GM18873 (cell line): Measurements from ENCODE around the gene PPP1R13L.
"Not testable (repeated sequence)": the region's sequence is repeated elsewhere in the genome, so short reads cannot be mapped to it uniquely, and the experiment has no call there.

Source experiments
- ATAC-seq: cut with Tn5 transposase; IDR thresholded peaks from one replicate; pipeline ENCODE4 v1.9.1; 2021; ENCODE audit warnings: mild to moderate bottlenecking, moderate library complexity, moderate number of reproducible peaks; ENCODE audit not compliant: unreplicated experiment, low FRiP score

Gene PPP1R13L

DNA sequence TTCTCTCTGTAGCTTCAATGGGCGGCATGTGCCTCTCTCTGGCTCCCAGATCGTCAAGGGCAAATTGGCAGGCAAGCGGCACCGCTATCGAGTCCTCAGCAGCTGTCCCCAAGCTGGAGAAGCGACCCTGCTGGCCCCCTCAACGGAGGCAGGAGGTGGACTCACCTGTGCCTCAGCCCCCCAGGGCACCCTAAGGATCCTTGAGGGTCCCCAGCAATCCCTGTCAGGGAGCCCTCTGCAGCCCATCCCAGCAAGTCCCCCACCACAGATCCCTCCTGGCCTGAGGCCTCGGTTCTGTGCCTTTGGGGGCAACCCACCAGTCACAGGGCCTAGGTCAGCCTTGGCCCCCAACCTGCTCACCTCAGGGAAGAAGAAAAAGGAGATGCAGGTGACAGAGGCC lies 3.3 kb upstream of the PPP1R13L start:
- ATAC-seq: no peak

DNA sequence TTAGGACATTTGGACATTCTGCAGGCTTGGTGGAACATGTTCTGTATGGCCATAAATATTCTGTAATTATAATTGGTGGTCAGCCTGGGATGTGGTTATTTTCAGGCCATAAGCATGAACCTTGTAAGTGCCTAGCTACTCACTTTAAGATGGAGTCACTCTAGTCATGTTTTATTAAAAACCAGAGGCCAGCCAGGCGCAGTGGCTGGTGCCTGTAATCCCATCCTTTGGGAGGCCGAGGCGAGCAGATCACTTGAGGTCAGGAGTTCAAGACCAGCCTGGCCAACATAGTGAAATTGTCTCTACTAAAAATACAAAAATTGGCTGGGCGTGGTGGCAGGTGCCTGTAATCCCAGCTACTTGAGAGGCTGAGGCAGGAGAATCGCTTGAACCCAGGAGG lies 2.7 kb upstream of the PPP1R13L start:
- ATAC-seq: not testable (repeated sequence)

DNA sequence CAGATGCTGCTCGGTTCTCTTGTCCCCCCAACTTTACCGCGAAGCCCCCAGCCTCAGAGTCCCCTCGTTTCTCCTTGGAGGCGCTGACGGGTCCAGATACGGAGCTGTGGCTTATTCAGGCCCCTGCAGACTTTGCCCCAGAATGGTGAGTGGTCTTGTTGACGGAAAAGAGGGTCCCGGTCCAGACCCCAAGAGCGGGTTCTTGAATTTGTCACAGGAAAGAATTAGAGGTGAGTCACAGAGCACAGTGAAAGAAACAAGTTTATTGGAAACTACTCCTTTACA lies 2.2 kb upstream of the PPP1R13L start:
- no peak for ATAC-seq

DNA sequence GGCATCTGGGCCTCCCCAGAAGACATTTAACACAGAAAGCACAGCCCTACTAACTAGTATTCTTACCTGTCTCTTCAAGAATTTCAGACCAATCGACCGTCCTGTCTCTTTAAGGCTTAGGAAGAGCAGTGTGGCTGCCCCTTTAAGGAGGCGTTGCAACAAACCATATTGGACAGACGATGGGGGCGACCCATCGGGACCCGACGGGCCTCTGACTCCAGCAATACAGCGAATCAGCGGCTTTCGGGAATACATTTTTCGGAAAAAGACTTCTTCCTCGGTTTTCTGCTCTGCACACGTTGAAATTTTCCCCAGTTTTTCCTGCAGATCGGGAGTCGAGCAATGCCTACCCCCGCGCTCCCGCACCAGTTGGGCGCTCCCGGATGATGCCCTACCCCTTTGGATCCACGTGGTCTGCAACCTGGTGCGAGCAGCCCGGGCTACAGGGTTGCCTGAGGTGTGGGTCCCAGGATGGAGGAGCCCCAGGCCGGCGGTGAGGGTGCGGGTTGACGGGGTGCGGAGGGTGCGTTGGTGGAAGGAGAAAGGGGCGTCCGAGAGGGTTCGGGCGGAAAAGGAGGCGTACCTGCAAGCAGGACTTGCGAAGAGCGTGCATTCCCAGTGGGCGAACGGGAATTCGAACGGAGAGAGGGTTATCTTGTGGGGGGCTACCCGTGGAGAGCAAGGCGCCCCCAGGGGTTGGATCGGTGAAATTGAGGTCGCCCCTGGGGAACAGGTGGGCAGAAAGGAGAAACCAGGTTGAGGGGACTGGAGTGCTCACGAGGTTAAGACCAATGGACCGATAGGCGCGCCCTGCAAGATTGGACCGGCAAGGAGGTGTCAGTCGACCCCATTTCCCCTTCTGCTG lies 1.6 kb upstream of the PPP1R13L start, which contains the start of gene POLR1G:
Gene POLR1G (plus strand): TSS at position 419 of the 865 bp plus-strand sequence. CDS start 53 bp downstream, at position 472.
- peak; percentile 61 for ATAC-seq

DNA sequence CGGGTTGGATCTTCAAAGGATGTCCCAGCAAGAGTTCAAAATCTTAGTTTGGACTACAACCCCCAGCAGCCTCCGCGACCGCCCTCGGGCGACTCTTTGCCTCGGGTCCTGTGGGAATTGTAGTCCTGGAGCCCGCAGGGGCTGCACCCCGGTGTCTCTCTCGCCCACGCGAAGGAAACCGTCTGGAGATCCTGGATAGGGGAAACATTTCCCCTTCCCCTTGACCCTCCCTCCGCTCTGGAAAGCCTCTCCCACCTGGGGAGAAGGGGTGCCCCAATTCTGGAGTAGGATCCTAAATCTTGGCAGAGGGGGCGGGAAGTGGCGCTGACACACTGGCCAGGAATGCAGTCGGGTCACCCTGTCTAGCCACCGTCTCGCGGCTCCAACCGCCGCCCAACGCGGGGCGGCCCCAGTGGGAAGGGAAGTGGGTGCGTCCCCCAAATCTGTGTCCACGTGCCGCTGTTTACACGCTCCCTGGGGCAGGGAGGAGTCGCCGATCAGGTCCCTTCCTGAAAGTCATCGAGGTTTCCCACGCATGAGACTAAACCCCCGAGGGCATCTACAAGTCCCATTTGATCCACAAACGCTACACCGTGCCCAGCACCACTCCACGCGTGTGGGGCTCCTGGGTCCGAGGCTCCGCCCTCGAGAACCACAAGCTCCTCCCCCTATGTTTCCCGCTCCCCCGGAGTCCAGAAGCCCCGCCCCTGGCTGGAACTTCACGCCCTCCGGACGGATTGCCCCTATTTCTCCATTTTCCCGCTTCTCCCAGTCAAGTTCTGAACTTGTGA lies 761 bp upstream of the PPP1R13L start:
- ATAC-seq: peak; percentile 39

DNA sequence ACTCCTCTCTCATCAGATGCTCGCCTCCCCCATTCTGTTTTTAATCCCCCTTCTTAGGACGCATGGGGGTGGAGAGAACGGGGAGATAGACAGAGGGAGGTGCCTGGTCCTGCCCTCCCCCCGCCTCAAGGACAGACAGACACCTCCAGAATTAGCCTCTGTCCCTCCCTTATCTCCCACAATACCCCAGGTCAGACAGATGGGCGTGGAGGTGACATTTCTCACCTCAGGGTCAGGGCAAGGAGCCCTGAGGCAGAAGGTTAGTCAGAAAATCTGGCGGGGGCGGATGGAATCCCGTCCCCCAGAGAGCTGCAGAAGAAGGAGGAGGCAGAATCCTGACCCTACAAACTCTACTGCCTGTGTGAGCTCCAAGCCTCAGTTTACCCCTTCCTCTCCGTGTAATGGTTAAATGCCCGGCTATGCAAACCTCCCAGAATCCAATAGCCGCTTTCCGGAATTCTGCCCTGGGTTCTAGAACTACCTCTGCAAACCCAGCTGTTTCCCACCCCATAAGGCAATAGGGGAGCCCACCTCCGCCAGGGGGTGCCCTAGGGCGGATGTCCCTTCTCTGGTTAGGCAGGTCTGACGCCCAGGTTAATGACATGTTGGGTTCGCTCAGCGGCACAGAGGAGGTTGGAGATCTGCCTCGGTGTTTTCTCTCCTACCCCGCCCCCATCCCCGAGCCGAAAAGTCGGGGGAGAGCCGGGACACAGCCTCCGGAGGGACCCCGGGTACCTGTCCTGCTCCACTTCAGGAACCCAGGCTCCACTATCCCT lies 900 bp downstream of the PPP1R13L start:
- no peak for ATAC-seq

DNA sequence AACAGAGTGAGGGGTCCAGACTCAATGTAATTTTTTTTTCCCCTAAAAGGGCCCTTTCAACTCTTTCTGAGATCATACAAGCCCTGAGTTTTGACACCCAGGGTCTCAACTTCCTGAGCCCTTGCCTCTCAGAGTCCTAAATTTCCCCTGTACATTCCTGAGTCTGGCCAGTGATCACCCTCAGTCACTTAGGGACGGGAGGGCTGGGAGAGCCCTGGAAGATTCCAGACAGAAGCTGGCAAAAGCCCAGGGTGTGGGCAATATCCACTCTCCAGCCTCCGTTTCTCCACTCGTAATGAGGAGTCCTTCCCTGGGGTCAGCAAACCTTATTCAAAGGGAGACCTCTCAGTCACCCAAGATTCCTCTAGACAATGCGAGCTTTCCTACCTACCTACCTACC lies 1.6 kb downstream of the PPP1R13L start:
- no peak for ATAC-seq

DNA sequence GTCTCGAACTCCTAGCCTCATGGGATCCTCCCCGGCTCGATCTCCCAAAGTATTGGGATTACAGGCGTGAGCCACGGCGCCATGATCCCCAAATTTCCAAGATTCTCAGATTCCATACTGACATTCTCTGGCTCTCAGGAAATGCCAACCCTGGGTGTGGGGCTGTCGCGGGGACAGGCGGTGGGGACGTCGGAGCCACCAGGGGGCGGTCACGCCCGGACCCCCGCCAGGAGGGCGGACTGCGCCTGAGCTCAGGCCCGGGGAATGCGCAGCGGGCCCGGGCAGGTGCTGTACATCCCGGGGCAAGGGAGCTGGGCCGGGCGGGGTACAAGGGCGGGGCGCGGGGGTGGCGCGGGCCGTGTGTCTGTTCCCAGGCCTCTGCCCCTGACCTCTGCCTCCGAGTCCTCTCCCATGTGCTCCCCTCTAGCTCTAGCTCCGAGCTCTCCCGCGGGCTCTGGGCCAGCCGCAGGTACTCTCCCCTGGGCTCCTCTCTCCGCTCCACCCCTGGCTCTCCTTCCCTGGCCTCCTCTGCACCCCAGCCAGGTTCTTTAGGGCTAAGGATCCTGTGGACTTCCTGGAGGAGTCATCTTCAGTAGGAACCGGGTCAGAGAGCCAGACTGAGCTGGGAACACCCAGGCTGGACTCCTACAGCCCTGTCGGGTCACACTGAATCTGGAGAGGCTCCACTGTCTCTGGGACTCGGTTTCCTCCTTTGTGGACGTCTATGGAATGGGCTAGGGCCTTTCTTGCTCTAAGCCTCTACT lies 2.4 kb downstream of the PPP1R13L start:
- no peak for ATAC-seq

DNA sequence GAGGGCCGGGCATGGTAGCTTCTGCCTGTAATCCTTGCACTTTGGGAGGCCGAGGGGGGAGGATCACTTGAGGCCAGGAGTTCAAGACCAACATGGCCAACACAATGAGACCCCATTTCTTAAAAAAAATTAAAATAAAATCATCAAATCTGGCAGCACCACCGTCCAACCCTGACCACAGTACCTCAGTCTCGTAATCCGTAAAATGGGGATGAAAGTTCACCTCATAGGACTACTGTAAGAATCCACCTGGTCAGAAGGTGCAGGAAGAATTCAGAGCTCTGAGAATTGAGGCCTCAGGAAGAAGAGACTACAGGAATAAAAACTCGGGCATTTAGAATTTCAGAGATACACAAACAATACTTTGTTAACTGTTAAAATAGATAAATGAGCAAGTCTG lies 3.1 kb downstream of the PPP1R13L start:
- ATAC-seq: no peak

DNA sequence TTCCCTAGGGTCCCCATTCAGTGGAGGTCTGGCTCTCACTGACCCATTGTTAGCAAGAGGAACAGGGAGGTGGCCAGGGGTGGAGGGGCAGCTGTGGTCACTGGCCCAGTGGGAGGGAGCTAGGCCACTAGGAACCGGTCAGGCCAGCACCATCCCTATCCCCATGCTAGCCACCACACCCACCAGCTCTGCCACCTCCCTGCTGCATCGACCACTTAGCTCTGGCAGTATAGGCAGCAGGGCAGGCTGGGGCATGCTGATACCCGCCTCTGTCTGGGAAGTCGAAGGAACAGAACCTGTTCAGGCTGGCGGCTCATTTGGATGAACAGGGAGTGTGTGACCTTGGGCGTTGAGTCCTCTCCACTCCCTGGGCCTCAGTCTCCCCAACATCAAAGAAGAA lies 4.7 kb downstream of the PPP1R13L start:
- ATAC-seq: no peak

DNA sequence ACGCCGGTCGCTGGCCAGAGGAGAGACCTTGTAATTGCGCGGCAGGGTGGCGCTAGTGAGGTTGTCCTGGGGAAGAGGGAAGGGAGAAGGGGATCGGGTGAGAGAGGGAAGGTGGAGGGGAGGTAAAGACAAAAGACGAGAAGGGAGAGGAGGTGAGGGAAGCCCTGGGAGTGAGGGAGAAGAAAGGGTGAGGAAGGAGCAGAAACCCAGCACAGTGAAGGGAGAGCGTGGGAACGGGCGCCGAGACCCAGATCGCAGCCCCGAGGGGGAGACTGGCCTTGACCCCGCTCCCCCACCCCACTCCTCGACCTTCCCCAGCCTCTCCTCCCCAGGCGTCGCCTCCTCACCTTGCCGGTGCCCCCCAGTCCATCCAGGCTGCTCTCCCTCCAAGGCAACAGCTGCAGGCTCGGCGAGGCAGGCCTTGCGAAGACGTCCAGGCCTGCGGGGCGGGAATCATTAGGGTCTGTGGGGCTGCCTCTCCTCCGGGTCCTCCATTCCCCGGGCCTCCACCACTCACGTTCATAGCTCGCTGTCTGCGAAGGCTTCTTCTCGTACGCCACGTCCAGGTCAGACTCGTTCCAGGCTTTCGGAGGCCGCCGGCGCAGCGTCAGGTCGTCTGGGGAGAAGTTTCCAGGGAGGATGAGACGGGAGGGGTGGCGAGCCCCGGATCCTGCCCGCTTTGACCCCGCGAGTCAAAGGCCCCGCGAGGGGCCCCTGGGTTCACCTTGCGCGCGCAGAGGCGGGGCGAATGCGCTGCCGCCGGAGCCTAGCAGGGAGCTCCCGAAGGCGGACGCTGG lies 8.8 kb downstream of the PPP1R13L start:
- ATAC-seq: no peak

DNA sequence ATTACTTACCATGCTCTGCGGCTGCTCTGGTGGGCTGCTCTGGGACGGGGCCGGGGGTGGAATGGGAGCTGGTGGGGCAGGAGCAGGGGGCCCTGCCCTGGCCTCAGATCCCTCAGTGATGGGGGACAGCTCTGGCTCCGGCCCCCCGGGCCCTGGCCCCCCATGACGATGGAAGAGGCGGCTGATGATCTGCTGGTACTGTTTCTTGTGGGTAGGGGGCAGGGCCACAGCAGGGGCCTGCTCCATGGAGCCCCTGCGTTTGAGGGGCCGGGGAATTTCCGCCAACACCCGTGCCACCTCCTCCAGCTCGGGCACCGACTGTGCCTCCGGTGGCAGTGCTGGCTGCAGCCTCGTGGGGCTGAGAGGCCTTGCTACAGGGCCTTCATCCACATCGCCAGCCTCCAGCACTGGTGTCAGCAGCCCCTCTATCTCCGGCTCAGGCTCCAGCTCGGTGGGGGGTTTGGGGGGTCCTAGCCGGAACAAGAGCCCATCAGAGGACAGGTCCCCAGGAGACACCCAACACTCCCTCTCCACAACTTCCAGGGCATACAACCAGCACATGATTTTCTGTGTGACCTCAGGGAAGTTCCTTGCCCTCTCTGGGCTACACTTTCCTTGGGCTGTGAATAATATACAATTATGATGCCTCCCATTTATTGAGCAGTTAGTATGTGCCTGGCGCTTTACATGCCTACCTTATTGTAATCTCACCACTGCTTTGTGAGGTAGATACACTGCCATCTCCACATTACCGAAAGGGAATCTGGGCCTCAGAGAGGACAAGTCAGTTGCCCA lies 12.8 kb downstream of the PPP1R13L start:
- ATAC-seq: no peak

DNA sequence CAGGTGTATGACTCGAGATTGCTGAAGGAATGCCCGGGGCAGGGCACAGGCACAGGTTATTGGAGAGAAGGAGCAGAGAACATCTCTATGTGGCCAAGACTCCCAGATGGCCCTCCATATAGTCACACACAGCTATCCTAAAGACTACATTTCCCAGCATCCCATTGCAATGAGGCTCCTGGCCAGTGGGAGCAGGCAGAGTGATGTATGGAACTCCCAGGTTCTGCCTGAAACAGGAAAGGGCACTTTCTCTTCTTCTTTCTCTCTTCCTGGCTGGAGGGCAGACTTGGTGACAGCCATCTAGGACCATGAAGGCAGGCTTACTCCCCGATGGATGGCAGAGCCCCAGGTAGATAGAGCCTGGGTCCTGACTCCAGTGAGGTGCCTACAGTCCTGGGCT lies 13.5 kb downstream of the PPP1R13L start:
- ATAC-seq: no peak

DNA sequence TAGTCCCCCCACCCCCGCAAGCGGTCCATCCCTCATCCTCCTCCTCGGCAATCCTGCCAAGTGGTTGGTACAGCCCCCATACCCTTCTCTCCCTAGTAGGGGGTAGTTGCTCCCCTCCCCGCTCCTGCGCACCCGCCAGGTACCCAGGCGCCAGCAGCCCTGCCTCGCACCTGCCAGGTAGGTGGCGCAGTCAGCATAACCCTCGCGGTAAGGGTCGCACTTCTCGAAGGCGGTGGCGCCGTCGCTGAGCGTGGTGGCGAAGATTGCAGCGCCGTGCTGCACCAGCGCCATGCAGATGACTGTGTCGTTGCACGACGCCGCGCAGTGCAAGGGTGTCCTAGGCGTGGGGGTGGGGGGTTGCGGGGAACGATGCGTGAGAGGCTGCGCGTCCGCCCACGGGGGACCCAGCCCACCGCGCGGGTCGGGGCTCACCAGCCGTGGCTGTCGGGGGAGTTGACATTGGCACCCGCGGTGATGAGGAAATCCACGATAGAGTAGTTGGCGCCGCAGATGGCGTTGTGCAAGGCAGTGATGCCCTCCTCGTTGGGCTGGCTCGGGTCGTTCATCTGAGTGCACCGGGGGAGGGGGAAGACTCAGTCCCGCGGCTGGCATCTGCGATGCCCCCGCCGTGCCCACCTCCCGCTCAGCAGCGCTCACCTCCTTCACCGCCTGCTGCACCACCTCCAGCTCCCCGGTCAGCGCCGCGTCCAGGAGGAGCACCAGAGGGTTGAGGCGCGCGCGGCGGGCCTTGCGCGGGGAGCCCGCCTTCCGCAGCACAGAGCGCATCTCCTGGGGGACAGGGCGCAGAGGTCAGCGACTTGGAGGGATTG lies 19.3 kb downstream of the PPP1R13L start:
- ATAC-seq: no peak

DNA sequence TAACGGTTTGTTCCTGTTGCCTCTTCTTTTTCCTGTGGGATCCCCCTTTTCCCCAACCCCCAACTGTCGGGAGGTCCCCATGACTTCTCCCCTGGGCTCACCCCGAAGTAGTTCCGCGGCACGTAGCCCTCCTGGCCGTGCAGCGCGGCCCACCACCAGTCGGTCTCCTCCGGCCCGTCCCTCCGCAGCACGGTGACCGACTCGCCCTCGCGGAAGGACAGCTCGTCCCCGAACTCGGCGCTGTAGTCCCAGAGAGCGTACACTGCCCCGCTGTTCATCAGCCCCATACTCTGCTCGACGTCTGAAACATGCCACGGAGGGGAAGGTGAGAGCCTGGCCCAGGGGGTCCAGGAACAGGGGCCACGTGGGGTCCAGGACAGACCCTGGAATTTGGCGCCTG lies 22.4 kb downstream of the PPP1R13L start:
- no peak for ATAC-seq

DNA sequence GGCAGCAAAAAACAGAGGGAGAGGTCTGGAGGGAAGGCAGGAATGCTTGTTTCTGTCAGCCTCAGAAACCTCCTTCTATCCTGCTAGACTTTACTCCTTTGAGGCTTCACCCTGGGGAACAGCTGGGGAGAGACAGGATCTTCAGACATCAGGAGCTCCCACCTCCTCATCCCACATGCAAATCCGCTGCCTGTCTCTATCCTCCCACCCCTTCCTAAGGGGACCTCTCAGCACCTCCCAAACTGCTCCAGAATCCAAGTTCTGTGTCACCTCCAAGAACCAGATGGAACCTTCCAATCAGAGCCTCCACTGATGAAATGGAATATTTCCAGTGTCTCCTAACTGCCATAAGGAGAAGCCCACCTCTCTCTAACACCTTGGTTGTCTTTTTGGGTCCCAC lies 24.8 kb downstream of the PPP1R13L start:
- ATAC-seq: no peak

DNA sequence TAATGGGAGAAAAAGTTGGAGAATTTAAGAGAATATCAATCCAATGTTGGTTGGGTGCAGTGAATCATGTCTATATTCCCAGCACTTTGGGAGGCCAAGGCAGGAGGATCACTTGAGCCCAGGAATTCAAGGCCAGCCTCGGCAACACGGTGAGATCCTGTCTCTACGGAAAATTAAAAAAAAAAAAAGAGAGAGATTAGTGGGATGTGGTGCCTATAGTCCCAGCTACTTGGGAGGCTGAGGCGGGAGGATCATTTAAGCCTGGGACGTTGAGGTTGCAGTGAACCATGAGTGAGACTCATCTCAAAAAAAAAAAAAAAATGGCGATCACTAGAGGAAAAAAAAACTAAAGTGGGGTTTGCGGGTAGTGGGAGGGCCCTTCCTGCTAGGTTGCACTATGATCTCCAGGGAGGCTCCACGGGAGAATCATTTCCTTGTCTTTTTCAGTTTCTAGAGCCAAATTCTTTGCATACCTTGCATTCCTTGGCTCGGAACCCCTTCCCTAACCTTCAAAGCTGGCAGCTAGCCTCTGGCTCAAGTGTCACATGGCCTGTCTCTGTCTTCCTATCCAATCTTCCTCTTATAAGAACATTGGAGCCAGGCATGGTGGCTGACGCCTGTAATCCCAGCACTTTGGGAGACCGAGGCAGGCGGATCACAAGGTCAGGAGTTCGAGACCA lies 28.7 kb downstream of the PPP1R13L start:
- ATAC-seq: no peak
